Ishikawa (cell line): ENCODE data around the gene C1QTNF6.

Experiments used
- CEBPB ChIP-seq: IDR thresholded peaks from 2 replicates; pipeline ENCODE4 v1.6.1; 2012
- EP300 ChIP-seq: IDR thresholded peaks from 2 replicates; pipeline ENCODE4 v1.6.1; 2012; ENCODE audit warnings: borderline replicate concordance
- FOXM1 ChIP-seq: IDR thresholded peaks from 2 replicates; pipeline ENCODE4 v1.6.1; 2012; ENCODE audit warnings: low read depth, borderline replicate concordance
- TAF1 ChIP-seq: IDR thresholded peaks from 2 replicates; pipeline ENCODE4 v1.6.1; 2012; ENCODE audit warnings: low read depth, mild to moderate bottlenecking
- TEAD4 ChIP-seq: IDR thresholded peaks from 2 replicates; pipeline ENCODE4 v1.6.1; 2012
- YY1 ChIP-seq: IDR thresholded peaks from 2 replicates; pipeline ENCODE4 v1.6.1; 2012; ENCODE audit warnings: low read depth
- TF ChIP-seq, protein P1 (sequence below): IDR thresholded peaks from 2 replicates; pipeline ENCODE4 v1.6.1; 2012
- TF ChIP-seq, protein P2 (sequence below): IDR thresholded peaks from 2 replicates; pipeline ENCODE4 v1.6.1; 2012; ENCODE audit warnings: low read depth, mild to moderate bottlenecking

DNA sequence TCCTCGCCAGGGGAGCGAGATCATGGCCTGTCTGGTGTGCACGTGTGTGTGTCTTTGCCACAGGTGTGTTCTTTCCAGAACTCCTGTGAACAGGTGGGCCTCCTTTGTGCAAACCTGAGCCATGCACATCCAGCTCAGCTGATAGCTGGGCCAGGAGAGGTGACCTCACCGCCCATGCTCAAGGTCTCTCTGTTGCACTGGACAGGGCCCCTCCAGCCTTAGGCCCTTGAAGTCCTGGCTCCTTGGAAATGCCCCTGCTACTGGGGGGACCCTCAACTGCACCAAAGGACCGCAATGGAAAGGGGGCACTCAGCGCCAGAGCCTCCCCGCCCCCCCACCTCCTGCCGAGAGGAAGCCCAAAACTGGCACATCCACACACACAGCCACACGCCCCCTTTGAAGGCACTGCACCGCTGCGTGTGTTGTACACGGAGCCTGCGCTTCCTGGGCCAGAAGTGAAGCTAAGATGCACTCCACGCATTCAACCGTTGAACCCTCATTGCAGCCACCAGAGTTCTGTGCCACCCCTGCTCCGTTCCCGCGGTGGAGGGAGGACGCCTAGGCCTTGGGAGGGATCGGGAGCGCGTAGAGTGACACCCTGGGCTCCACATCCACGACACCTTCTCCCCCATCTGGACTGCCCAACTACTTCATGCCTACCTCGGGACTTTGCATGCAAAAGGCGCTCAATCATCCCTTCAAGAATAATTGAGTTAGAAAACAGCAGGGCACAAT, 21.9 kb downstream of the C1QTNF6 start:
- TF ChIP-seq CEBPB: no peak
- no peak for TF ChIP-seq EP300
- TF ChIP-seq, protein P1, sequence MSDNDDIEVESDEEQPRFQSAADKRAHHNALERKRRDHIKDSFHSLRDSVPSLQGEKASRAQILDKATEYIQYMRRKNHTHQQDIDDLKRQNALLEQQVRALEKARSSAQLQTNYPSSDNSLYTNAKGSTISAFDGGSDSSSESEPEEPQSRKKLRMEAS: no peak
- TF ChIP-seq, protein P2, sequence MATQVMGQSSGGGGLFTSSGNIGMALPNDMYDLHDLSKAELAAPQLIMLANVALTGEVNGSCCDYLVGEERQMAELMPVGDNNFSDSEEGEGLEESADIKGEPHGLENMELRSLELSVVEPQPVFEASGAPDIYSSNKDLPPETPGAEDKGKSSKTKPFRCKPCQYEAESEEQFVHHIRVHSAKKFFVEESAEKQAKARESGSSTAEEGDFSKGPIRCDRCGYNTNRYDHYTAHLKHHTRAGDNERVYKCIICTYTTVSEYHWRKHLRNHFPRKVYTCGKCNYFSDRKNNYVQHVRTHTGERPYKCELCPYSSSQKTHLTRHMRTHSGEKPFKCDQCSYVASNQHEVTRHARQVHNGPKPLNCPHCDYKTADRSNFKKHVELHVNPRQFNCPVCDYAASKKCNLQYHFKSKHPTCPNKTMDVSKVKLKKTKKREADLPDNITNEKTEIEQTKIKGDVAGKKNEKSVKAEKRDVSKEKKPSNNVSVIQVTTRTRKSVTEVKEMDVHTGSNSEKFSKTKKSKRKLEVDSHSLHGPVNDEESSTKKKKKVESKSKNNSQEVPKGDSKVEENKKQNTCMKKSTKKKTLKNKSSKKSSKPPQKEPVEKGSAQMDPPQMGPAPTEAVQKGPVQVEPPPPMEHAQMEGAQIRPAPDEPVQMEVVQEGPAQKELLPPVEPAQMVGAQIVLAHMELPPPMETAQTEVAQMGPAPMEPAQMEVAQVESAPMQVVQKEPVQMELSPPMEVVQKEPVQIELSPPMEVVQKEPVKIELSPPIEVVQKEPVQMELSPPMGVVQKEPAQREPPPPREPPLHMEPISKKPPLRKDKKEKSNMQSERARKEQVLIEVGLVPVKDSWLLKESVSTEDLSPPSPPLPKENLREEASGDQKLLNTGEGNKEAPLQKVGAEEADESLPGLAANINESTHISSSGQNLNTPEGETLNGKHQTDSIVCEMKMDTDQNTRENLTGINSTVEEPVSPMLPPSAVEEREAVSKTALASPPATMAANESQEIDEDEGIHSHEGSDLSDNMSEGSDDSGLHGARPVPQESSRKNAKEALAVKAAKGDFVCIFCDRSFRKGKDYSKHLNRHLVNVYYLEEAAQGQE: no peak
- TF ChIP-seq FOXM1: no peak
- no peak for TF ChIP-seq TAF1
- no peak for TF ChIP-seq YY1
- no peak for TF ChIP-seq TEAD4
